Stimulated activated memory B cell treated with anti-CD40 and anti-IgM and Interleukin-4, amounts not matched to agents 10 μg/mL and 1 μg/mL and 100 μg/mL, for 72 hours (primary cell): ENCODE measurements around the gene ONECUT1.

Experiments used
- ATAC-seq: fragments of 150-1000 bp; cut with Tn5 transposase; 2 replicates; pipeline ENCODE4 v1.10.0; 2021
- H3K27ac Mint-ChIP-seq: one replicate; pipeline ENCODE4 v1.8.0; 2022; ENCODE audit warnings: mild to moderate bottlenecking, mixed read lengths
- H3K27me3 Mint-ChIP-seq: one replicate; pipeline ENCODE4 v1.8.0; 2022; ENCODE audit warnings: mixed read lengths
- H3K36me3 Mint-ChIP-seq: one replicate; pipeline ENCODE4 v1.8.0; 2022; ENCODE audit warnings: mixed read lengths
- H3K4me1 Mint-ChIP-seq: one replicate; pipeline ENCODE4 v1.8.0; 2022; ENCODE audit warnings: mixed read lengths
- H3K4me3 Mint-ChIP-seq: one replicate; pipeline ENCODE4 v1.8.0; 2022; ENCODE audit warnings: mild to moderate bottlenecking, moderate library complexity, mixed read lengths
- H3K9me3 Mint-ChIP-seq: one replicate; pipeline ENCODE4 v1.8.0; 2022; ENCODE audit warnings: mixed read lengths

The ONECUT1 gene

DNA sequence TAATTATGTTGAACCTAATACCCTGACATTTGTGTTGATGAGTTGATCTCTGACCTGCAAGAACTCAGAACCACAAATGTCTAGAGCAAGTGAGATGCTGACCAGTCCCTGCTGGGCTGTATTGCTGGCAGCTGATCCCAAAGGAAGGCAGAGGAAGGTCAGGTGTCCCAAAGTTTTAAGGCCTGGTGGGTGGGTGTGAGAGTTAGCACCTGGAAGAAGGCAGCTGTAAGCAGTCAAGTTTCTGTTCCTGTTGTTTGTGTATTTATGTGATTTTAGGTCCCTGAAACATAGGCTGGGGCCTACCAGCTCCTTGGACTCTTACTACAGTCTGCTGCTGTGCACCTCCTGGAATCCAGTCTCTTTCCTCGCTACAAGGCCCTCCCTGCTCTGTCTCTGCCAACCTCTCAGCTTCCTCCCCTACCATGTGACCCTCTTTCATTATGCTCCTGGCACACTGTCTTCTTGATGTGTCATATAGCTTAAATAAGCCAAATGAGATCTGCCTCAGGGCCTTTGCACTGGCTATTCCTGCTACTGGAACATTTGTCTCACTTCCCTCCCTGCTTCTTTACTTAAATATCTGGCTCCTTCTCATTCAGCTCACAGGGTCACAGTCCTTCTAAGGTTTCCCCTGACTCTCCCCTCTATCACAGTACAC is 80.0 kb downstream of the ONECUT1 start:
- peak; percentile 69 for ATAC-seq
- Mint-ChIP-seq H3K27me3 (no peaks in the 10 kb centered on the region), H3K4me1 (peaks cover 58% of the 10 kb centered on the region), H3K27ac (peak overlapping the region; percentile 85), H3K36me3 (no peaks in the 10 kb centered on the region), H3K4me3 (peak overlapping the region; percentile 26), H3K9me3 (no peaks in the 10 kb centered on the region)

DNA sequence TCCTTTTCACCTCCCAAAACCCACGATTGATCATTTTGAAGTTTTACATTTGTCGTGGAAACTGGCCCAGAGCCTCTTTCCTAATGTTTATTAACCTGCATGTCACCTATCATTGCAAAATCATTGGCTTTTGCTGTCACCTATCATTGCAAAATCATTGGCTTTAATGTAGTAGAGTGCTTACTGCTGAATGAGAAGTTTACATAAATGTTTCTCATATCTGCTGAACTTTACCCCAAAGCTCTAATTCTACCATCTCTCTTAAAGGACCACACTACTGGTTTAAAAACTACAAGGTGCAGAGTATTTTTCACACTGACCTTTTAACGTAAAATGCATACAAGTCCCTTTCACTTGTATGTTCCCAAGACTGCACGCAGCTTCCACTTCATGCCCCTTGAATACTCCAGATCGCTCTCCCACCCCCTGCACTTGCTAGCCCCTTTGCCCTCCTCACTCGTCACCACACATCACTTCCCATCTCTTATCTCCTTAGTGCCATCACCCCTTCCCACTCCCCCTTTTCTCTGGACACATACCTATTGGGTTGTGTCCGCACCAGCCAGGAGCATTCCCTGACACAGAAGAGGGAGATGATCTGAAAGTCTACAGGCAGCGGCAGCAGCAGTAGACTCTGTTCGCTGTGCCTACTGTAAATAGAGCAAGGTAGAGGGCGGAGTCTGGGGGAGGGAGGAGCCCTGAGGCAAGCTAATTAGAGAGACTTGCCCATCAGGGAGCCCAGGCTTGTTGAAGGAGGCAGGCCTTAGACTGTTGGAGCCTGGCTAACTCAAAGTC is 80.8 kb downstream of the ONECUT1 start:
- H3K4me3 Mint-ChIP-seq, result peak overlapping the region; percentile 92
- H3K36me3 Mint-ChIP-seq, result no peaks in the 10 kb centered on the region
- H3K27me3 Mint-ChIP-seq, result no peaks in the 10 kb centered on the region
- peak overlapping the region; percentile 85 for H3K27ac Mint-ChIP-seq
- H3K9me3 Mint-ChIP-seq, result no peaks in the 10 kb centered on the region
- ATAC-seq, result peak; percentile 99
- H3K4me1 Mint-ChIP-seq, result peaks cover 58% of the 10 kb centered on the region
